NCI-H446 treated with DMSO at 0.1 percent for 48 hours (cell line): Measurements from ENCODE around the gene CCDC167.
A peak's percentile ranks its signal among the peaks of the same experiment; 100 is the strongest.

Experiments used
- DNase-seq: peaks from one replicate; lab custom pipeline; 2025; lab: John Stamatoyannopoulos, UW

The CCDC167 gene

DNA sequence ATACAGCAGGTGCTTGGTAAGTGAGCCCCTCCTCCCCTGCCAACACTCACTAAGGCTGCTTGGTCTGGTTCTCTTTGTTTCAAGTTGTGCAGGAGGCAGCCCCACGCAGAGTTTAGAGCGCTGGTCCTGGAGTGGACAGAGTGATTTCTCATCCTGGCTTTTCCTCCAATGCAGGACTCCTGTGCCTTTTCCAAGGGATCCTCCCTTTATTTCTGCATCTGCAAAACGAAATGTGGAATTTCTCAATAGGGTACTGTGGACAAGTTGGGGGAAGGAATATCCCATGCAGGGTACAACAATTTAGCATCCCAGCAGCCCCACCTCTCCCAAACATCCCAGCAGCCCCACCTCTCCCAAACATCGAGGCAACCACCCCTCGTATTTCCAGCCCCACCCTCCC, 30.6 kb upstream of the CCDC167 start:
- DNase-seq = no peak

DNA sequence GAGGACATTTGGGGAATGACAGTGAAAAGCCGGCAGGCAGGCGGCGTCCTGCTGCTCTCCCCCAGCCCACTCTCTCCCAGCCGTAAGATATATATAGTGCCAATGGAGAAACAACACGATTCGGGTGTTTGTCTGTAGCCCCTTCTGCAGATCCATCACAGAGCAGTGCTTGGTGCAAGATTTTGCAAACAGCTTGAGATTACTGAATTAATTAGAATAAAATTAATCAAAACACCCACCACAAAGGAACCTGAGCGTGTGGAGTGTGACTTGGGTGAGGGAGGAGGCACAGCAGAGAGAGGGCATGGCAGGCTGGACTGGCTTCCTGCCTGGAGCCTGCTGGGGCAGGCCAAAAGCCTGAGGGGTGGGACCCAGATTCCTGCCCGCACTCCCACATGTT, 28.8 kb upstream of the CCDC167 start:
- no peak for DNase-seq

DNA sequence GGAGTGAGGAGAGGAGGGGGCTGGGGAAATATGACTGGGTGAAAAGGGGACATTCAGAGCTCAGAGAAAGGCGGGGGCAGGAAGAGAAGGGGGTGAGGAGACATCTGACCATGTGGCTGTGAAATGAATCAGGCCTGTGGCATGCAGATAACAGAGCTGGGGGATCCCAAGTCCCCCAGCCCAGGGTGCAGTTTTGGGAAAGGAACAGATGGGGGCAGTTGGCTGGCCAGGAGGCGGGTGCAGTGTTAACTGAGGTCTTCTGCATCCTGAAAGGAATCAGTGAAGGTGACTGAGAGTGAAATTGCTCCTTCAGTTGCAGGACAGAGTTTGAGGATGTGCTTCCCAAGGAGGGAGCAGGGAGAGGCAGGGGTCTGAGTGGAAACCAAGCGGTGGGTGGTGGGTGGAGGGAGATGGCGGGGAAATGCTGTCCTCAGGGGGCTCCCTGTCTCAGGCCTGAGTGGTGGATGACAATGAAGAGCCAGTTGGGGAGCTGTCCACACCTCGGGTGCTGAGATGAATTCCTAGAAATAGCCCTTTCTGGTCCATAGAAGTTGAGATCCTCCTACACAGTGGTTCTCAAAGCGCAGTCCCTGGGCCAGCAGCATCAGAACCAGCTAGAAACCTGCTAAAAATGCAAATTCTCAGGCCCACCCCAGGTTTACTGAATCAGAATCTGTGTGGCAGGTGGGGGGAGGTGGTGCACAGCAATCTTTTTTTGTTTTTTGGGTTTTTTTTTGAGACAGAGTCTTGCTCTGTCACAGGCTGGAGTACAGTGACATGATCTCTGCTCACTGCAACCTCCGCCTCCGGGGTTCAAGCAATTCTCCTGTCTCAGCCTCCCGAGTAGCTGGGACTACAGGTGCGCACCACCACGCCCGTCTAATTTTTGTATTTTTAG, 26.0 kb upstream of the CCDC167 start:
- DNase-seq = peak; percentile 16

- no peak for DNase-seq
Observed at GRCh38 chr6:37524970-37525318, 25.3 kb upstream of the CCDC167 start.

GRCh38 chr6:37524025-37524969, 24.6 kb upstream of the CCDC167 start:
- no peak for DNase-seq

- no peak for DNase-seq
Observed at GRCh38 chr6:37523412-37523811, 23.7 kb upstream of the CCDC167 start.

- no peak for DNase-seq
Observed at GRCh38 chr6:37522836-37523235, 23.1 kb upstream of the CCDC167 start.

GRCh38 chr6:37521674-37522073, 22.0 kb upstream of the CCDC167 start:
- DNase-seq = no peak

GRCh38 chr6:37520926-37521325, 21.2 kb upstream of the CCDC167 start:
- DNase-seq = no peak

GRCh38 chr6:37519461-37519860, 19.8 kb upstream of the CCDC167 start:
- no peak for DNase-seq

DNA sequence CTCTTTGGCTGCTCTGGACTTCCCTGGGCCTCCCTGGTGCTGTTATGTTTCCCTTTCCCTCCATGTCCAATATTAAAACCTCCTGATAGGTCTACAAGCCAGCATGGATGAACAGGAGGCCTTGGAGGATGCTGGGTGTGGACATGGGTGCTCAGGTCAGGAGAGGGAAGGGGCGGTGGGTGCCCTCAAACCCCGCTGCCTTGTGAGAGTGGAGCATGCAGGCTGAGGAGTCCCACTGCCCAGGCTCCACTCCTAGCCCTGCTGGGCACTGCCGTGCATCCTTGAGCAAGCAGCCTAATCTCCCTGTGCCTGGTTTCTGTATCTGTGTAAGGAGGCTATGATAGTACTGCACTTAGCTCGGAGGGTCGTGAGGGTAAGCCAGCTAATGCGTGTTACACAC, 18.4 kb upstream of the CCDC167 start:
- DNase-seq = no peak

- peak; percentile 67 for DNase-seq
Observed at GRCh38 chr6:37517411-37517812, 17.7 kb upstream of the CCDC167 start.

DNA sequence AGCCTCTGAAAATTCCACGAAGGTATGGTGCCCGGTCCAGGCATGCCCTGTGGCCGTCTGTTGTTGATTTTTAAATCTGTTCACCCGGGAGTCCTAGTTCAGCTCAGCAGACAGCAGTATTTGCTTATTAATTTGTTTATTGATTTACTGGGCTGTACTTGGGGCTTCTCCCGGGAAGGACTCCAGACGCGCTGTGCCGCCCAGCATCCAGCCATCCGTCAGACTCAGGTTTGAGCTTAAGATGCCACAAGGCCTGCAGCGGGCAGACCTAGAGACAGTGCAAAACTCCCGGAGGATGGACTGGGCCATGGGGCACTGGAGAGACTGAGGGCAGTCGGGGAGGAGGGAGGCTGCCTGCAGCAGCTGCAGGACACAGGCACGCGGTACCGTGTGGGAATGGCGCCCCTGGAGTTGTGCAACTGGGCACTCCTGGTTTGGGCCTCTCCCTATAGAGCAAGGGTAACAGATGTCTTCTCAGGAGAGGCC, 17.3 kb upstream of the CCDC167 start:
- peak; percentile 94 for DNase-seq

- DNase-seq = peak; percentile 53
Observed at GRCh38 chr6:37516076-37516919, 16.6 kb upstream of the CCDC167 start.

GRCh38 chr6:37515712-37516075, 16.0 kb upstream of the CCDC167 start:
- no peak for DNase-seq

DNA sequence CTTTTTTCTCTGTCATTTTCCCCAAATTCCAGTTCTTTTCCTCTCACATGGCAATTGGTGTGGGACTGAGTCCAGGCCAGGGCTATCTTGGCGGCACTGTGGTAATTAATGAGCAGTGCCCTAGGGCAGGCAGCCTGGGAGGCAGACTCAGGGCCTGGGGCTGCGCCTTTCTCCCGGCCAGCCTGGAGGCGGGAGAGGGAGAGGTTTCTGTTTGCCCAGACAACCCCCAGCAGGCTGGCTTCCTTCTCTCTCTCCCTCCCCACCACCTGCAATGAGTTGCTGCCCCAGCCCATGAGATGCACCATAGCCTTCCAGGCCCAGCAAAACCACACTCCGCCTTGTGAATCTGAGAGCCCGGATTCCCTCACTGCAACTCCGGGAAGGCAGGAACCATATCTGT, 15.1 kb upstream of the CCDC167 start:
- DNase-seq = peak; percentile 41

DNA sequence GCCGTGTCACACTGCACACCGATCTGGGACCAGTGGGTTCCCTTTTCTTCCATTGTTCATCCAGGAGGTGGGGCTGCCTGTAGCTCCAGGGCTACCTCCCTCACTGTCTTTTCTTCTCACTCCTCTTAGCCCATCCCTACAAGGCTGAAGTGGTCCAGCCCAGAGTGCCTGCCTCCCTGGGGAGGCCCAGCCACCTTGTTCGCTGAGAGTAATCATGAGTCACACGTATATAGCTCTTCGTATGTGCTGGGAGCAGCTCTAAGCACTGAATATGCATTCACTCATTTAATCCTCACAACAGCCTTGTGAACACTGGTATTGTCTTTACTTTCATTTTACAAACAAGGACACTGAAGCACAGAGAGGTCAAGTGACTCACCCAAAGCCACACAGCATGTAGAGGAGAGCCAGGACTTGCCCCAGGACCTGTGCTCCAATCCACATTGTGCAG, 14.7 kb upstream of the CCDC167 start:
- DNase-seq = no peak

DNA sequence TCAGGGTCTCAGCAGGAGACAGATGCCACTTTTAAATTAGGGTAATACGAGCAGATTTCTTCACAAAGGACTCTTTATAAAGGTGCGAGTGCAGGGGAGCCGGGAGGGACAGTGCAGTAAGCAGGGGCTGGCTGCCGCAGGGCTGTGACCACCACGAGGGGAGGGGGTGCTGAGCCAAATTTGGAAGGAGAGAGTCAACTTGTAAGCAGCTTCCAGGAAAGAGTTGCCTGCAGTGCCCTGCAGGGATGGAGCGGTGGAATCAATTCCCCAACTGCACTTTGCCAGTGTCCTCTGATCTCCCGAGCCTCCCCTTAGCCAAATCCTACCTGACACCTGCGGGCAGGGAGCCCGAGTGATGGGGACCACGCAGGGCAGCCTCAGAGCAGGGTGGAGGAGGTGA, 13.9 kb upstream of the CCDC167 start:
- DNase-seq = no peak

DNA sequence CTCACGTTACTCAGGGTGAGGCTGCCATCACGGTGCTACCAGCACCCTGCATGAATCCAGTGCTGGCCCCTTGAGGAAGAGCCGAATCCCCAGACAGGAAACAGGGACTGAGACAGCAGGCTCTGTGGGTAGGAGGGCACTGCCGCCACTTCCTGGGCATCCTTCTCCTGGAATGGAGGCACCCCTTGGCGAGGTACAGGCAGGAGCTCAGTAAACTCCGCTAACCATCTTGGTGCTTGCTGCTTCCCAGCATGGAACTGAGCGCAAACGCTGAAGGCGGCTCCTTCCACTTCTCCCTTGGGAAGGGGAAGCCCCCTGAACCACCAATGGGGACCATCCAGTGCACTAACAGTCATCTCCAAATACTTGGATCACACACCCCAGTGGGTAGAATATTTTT, 13.5 kb upstream of the CCDC167 start:
- DNase-seq = no peak

DNA sequence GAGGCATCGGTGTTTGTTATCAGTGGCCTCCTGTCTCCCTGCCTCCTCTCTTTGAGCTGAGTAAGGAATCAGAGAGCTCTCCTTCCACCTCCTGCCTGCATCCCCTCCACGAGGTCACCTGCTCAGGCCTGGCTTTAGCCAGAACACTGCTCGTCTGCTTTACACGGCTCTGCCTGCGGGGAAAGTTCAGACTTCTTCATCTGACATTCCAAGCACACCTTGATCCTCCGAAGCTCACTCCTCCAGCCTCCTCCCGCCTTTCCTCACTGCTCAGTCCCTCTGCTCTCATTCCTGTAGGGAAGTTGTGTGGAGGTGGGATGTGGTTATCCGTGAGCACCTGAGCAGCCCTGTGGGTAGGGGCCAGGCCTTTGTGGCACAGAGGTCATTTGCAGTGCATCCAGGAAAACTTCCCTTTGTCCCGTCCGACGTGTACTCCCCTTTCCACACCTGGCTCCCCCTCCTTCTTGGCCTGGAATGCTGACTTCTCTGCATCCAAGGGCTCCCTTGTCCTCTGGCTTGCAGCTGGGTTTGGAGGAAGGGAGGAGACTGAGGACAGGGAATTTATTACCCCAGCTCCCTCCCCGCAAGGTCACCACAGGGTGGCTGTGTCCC, 12.8 kb upstream of the CCDC167 start:
- no peak for DNase-seq

DNA sequence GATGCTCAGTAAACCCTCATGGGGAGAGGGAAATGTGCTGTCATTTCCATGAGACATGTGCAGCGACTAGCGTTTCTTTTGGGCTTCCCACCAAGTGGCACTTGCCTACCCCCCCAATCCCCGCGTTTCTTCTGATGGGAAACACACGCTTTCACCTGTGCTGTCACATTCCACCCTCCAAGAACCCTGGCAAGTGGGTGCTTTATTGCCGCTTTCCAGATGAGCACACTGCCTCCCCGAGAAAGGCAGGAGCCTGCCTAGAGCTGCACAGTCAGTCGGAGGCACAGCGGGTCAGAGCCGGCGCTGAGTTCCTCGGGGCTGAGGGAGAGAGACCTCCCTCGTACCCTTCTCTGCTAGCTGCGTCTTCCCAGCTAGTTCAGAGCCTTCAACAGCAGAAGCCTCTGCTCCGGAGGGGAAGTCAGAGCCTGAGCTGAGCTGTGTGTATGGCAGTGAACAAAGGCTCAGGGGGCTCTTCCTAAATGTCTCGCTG, 12.3 kb upstream of the CCDC167 start:
- no peak for DNase-seq
